Amygdala (tissue), 56 donors: ENCODE measurements around the gene SOWAHD.
A peak's percentile ranks its signal among the peaks of the same experiment; 100 is the strongest.
"Not testable (repeated sequence)": the region's sequence is repeated elsewhere in the genome, so short reads cannot be mapped to it uniquely, and the experiment has no call there.

Experiments
- DNase-seq, 56 donors: peaks; one replicate each; lab custom pipeline; 2025; lab: John Stamatoyannopoulos, UW

SOWAHD gene

DNA sequence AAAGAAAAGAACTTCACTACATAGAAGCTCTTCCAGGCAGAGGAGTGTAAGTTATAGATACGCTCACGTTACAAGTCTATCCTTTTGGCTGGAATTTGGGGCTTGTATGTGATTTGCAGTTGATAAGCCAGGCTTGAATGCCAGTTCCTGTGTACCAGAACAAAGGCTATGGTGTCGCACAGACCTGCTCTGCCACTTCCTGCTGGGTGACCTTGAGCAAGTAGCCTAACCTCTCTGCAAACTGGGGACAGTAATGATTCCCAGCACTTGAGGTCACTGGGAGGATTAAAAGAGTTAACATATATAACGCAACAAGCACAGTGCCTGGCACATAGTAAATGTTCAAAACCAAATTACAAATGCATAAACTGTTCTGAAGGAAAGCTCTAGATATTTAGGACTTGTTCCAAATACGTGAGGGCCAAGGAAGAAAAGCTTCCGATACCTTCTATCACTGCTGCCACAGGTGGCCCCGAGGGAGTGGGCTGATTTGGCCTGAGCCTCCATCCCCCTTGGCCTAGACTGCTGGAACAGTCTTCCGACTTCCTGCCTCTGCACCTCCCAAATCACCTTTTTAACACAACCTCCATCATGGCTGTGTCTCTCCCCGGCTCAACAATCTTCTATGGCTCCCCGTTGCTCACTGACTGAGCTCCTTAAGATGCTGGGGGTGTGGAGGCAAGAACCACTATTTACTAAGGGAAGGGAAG is 1.3 kb upstream of the SOWAHD start:
- no peak for DNase-seq

DNA sequence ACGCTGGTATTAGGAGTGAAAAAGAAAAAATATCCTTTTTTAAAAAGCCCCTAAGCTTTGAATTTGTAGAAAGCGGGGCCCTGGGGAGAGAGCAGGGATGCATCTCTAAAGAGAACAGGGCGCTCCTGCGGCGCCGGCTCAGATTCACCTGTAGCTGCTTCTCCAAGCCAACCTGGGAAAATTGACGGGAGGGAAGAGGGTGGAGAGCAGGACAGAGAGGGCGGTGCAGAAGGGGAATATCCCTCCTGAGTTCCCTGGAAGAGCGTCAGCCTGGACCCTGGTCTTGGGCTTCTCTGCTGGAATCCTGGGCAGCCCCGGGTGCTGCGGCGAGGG is 776 bp upstream of the SOWAHD start:
- no peak for DNase-seq

DNA sequence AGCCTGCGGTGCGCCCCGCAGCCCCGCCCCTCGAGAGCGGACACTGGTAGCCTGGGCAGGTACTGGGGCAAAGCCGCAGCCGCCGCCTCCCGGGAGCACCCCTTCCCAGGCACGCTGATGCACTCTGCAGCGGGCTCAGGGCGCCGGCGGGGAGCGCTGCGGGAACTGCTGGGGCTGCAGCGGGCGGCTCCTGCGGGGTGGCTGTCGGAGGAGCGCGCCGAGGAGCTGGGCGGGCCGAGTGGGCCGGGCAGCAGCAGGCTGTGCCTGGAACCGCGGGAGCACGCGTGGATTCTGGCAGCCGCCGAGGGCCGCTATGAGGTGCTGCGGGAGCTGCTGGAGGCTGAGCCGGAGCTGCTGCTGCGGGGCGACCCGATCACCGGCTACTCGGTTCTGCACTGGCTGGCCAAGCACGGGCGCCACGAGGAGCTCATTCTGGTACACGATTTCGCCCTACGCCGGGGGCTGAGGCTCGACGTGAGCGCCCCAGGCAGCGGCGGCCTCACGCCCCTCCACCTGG is 401 bp downstream of the SOWAHD start:
- DNase-seq = peak in 2 of 56 donors; percentile 30 to 31

DNA sequence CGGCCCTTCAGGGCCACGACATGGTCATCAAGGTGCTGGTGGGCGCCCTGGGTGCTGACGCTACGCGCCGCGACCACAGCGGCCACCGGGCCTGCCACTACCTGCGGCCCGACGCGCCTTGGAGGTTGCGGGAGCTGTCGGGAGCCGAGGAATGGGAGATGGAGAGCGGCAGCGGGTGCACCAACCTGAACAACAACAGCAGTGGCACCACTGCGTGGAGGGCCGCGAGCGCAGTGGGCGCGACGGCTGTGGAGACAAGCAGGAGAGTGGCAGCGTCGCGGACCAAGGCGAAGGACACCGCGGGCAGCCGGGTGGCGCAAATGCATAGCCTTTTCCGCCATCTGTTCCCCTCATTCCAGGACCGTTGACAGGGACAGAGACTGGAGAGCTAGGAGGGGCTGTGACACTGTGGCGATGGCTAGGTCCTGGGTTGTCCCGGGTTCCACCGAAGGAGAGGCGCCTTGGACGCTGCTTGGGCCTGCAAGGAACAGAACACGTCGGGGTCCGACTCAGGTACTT is 919 bp downstream of the SOWAHD start:
- DNase-seq = no peak

DNA sequence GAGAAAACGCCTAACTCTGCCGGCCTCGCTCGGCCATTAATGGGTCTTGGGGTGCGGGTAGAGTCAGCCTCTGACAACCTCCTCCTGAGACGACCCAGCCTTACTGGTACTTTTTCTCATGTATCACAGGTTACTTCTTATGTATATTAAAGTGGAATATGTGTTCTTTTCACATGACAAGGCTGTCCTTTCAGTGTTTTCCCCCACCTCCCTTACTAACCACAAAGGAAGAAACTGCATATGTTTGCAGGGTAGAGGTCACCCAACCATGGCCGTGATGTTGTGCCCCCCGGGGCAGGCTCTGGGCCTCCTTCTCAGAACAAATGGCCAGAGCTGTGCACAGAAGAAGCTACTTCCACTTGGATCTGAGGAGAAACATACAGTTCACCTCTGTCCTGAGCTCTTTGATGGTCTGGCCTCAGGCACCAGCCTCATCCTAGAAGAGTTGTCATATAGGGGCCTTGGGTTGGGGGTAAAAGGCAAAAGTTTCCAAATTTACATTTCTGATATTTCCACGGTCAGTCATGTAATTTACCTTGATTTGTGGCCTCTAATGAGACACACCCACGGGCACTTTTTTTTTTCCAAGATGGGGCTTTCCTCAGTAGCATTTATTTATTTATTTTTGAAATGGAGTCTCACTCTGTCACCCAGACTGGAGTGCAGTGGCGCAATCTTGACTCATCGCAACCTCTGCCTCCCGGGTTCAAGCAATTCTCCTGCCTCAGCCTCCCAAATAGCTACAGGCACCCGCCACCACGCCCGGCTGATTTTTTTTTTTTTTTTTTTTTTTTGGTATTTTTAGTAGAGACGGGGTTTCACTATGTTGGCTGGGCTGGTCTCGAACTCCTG is 1.9 kb downstream of the SOWAHD start:
- DNase-seq = no peak

DNA sequence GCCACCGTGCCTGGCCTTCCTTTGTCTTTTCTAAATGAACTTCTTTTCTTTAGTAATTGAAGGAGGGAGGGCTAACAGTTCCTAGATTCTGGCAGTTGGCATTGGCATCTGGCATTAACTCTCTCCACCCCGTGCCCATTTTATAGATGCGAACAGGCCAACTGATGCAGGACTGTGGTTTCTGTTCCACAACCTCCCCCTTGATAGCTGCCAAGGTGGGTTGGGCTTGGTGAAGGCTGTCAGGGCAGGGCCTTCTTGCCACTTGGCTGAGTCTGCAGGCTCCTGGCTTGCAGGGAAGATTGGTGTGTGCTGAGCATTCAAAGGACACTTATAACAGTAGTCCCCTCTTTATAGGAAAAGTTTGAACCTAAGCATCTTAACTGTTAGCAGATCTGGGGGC is 4.3 kb downstream of the SOWAHD start:
- DNase-seq = no peak

DNA sequence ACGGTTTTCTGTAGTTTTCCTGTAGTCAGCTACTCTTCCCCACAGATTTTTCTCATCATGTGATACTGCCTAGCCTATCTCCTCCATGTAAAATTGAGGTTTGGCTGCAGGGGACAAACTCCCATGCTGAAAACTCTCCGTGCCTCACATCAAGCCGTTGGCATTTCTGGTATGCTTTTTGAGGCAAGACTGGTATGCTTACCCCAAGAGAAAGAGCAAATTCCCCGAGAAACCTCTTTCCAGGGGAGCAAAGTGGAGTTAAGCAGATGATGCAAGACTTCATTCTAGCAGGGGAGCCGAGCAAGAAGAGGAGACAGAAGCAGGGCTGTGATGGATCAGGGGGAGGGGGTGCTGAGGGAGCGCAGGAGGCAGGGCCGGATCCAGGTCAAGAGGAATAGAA is 4.8 kb downstream of the SOWAHD start:
- DNase-seq = no peak

DNA sequence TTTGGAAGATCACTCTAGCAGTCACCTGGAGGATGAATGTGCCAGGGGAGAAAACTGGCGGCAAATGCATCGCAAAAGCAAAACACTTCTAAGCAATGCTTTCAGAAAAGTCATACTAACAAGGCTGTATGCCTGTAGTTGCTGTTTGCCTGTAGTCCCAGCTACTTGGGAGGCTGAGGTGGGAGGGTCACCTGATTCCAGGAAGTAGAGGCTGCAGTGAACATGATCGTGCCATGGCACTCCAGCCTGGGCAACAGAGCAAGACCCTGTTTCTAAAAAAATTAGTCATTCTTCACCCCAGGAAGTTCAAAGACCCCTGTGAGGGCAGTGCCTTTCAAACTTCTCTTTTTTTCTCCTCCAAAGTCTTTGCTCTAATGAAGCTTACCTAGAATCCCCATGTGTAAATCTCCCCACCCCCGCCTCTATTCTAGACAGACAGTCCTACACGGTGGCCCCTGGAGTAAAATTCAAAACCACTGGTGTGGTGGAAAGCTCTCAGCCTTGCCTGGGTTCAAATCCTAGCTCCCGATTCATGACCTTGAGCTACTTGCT is 5.5 kb downstream of the SOWAHD start:
- no peak for DNase-seq

DNA sequence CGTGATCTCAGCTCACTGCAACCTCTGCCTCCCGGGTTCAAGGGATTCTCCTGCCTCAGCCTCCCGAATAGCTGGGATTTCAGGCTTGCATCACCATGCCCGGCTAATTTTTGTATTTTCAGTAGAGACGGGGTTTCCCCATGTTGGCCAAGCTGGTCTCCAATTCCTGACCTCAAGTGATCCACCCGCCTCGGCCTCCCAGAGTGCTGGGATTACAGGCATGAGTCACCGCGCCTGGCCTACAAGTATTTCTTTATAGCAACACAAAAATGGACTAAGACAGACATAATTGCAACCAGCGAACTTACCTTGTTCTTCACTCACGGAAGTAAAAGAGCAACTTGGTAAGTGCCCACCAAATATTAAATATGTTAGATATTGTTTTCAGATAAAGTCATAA is 10.0 kb downstream of the SOWAHD start:
- DNase-seq = not testable (repeated sequence)

DNA sequence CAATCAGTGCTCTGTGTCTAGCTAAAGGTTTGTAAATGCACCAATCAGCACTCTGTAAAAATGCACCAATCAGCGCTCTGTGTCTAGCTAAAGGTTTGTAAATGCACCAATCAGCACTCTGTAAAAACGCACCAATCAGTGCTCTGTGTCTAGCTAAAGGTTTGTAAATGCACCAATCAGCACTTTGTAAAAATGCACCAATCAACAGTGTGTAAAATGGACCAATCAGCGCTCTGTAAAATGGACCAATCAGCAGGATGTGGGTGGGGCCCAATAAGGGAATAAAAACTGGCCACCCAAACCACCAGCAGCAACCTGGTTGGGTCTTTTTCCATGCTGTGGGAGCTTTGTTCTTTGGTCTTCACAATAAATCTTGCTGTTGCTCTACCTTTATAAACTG is 11.0 kb downstream of the SOWAHD start:
- DNase-seq = not testable (repeated sequence)

DNA sequence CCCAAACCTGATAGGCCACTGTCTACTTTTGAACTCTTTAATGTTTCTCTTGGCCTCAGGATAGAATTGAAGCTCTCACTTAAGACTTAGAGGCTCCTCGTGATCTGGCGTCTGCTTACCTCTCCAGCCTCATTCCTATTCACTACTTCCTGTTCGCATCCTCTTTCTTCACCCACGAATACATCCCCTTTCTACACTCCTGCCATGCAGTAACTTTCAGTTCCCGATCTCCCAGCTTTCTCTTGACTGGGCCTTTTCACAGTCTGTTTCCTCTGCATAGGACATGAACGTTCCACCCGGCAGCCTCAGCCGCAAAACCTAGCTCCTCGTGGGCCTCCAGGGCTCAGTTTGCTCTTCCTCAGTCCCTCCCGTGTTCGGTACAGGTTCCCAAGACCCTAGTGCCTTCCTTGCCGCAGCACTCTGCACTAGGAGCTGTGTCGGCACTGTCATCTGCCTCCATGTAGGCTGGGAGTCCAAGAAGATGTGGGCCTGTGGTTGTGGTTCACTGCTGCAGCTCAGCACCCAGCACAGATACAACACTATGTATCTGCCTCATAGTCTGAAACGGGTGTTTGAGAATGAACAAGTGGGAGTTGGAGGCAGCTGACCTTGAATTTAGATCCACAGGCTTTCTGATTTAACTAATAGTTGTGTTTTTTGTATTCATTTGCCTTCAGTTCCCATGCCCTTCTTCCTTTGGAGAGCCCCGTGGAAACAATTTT is 17.3 kb downstream of the SOWAHD start:
- DNase-seq = peak in 2 of 56 donors; percentile 0 to 4

DNA sequence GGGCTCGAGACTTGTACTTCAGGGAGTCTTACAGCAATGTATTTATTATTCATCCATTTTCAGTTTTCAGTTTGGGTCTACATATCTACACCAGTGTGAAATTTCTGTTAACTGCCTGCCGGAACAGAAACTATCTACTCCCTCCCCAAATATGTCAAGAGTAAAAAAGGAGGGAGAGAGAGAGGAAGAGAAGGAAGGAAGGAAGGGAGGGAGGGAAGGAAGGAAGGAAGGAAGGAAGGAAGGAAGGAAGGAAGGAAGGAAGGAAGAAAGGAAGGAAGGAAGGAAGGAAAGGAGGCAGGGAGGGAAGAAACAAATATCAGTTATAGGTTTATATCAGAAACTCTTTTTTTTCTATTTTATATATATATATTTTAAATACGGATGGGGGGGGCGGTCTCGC is 20.4 kb downstream of the SOWAHD start:
- DNase-seq = no peak

DNA sequence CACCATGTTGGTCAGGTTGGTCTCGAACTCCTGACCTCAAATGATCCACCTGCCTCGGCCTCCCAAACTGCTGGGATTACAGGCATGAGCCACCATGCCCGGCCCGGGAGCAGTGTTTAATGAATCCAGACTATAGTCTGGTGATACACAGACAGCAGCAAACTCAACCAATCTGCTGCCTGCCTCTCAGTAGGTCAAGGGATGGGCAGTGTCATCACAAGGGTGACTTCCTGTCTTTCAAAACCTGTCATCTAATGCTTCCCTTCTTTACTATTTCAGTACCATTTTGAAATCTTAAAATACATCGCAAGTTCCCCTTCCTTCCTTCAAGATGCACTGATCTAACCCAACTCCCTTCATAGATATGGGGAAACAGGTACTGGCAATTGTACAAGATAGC is 24.6 kb downstream of the SOWAHD start:
- no peak for DNase-seq

DNA sequence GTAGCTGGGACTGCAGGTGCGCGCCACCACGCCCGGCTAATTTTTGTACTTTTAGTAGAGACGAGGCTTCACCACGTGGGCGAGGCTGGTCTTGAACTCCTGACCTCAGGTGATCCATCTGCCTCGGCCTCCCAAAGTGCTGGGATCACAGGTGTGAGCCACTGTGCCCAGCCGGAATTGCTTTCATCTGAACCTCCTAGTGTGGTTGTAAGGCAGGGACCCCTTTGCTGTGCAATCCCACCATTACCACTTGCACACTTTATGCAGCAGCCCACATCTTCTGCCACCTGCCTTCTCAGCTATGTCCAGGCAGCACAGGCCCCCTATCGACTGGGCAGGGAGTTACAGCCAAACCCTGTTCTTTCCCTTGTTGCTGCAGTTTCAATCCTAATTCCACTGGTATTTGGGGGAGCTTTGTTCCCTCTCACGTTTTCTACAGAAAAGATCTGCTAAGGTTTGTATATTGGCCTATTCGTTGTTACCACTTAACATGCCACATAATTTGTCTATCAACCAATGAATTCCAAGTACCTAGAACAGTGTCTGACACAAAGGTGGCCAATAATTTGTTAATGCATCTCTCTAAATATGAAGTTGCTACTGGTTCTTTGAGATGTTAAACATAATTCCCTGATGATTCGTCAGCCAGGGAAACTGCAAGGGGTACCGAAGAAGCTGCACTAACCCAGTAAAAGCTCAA is 26.5 kb downstream of the SOWAHD start:
- DNase-seq = no peak

DNA sequence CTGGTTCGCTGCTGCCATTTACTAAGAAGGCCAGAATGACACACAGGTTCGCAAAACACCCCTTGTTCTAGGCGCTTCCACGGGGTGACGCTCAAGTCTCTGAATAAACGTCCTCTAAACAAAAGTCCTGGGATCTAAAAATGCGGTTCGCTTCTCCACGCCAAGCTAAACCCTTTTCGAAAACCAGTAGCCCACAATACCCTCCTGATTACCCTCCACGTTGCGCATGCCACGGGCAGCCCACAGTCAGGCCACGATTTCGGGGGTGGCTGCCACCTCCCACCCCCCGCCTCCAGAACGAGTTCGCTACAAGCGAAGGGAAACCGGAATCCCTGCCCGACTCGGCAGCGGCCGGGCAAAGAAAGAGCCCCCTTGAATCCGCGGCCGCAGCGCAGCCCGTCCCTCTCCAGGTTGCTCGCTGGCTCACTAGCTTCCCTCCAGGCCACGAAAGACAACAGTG is 32.6 kb downstream of the SOWAHD start:
- DNase-seq = peak in 27 of 56 donors; percentile 0 to 70 (median 22)

DNA sequence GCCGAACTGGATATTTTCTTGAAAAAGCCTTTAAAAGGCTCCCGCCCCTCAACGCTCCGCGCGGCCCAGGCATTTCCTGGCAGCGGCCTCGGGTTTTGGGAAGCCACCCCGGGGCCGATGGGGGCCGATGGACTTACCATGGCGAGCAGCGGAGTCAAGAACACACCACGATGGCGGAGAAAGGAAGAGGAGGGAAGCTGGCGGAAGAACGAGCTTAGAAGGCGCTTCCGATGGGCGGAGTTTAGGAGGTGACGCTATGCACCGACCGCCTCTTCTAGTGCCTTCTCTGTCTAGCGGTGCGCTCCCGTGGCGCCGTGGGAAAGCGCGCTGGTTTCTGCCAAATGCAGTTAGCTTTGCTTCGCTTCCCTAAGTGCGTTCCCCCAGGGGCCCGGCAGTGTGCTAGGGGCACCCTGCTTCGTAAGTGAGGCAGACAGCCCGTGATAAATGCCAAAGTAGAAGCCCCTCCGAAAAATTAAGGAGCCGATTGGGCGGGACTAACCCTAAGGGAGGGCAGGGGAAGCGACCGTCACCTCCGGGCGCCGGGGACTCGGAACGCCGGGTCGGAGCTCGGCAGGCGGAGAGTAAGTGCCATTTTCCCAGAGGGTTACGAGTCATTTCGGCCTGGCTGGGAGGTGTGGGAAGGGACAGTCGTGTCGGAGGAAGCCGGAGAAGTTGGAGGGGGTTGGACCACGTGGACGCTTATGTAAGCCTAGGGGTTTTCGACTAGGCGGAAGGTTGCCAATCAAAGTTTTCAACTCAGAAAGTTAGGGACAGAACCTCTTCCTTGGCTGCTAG is 33.2 kb downstream of the SOWAHD start, which contains the start of gene RPL39:
TSS of gene RPL39 (minus strand) at position 194 of the 795 bp plus-strand sequence. CDS start at position 140, 54 bp downstream.
- DNase-seq = peak; percentile 2 to 87 (median 69)

DNA sequence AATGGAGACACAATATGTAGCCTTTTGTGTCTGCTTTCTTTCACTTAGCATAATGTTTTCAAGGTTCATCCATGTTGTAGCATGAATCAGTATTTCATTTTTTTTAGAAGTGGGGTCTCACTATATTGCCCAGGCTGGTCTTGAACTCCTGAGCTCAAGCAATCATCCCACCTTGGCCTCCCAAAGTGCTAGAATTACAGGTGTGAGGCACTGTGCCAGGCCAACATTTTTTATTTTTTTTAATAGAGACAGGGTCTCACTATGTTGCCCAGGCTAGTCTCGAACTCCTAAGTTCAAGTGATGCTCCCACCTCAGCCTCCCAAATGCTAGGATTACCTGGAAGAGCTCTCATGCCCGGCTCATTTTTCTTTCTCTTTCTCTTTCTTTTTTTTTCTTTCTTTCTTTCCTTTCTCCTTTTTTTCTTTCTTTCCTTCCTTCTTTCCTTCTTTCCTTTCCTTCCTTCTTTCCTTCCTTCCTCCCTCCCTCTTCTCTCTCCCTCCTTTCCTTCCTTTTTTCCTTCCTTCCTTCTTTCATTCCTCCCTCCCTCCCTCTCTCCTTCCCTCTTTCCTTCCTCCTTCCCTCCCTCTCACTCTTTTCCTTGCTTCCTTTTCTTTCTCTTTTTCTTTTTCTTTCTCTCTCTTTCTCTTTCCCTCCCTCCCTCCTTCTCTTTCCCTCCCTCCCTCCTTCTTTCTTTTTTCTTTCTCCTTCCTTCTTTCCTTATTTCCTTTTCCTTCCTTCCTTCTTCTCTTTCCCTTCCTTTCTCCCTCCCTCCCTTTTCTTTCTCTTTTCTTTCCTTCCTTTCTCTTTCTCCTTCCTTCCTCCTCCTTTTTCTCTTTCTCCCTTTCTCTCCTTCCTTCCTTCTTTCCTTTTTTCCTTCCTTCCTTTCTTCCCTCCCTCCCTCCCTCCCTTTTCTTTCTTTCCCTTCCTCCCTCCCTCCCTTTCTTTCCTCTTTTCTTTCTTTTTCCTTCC is 43.1 kb downstream of the SOWAHD start:
- no peak for DNase-seq

DNA sequence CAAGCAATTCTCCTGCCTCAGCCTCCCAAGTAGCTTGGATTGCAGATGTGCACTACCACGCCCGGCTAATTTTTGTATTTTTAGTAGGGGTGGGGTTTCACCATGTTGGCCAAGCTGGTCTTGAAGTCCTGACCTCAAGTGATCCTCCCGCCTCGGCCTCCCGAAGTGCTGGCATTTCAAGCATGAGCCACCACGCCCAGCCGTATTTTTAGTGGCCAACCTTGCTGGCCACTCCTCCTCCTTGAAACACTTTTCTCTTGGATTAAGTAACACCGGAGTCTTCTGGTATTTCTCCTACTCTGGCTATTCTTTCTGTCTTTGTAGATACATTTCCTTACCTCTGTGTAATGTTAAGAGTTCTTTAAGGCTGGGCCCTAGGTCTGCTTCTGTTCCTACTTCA is 44.2 kb downstream of the SOWAHD start:
- no peak for DNase-seq
